K562 (cell line): ENCODE results near the gene SYNJ2. TPM values are rescaled to one million over a fixed set of nuclear protein-coding genes. Genes with fewer than 3 reads are reported as not detected.

ENCODE experiments used
- ATAC-seq: fragments of 200-7000 bp; cut with Tn5 transposase; 3 replicates; pipeline ENCODE4 v1.9.1; 2020; ENCODE audit warnings: moderate library complexity
- BruUV-seq: library from RNA; stranded (reverse); fragments of 400-500 nt; replicated peaks from 2 replicates; lab custom pipeline; 2021; lab: Mats Ljungman, UMichigan
- CTCF ChIA-PET: fragments of 300-600 bp; formaldehyde crosslinking; extraction: SDS; loops from one replicate; lab custom pipeline; 2021; ENCODE audit warnings: low intra/inter-chr PET ratio; lab: Yijun Ruan, JAX
- POLR2A ChIA-PET: fragments of 300-600, 350-650 bp; sonication (Branson Sonifier 250); formaldehyde crosslinking; extraction: SDS; loops from one replicate; lab custom pipeline; 2021; ENCODE audit warnings: antibody characterized with exemption, inconsistent platforms; lab: Yijun Ruan, JAX
- DNase-seq, 4 experiments: peaks; one replicate each; pipeline versions ENCODE4 v3.0.0 to v3.0.0-alpha.2; 2011 to 2018; ENCODE audit warnings: low spot score in 3 of 4, mixed read lengths in 3 of 4; ENCODE audit errors: extremely low read depth in 1 of 4
- FAIRE-seq: peaks from 2 replicates; lab custom pipeline; 2011; peaks lifted over from hg19 to GRCh38; lab: Jason Lieb, UNC
- H2AFZ ChIP-seq: 2 replicates; pipeline ENCODE4 v1.6.0; 2011; ENCODE audit warnings: low read depth, low read length, control low read depth, inconsistent platforms
- H3K27ac ChIP-seq: fragments of 200-600 bp; 3 replicates; pipeline ENCODE4 v1.8.0; 2011; ENCODE audit warnings: low read depth, mild to moderate bottlenecking, control low read depth, inconsistent platforms, low read length, moderate library complexity, mixed read lengths; ENCODE audit errors: extremely low read depth
- H3K27me3 ChIP-seq, 2 experiments: fragments of 300-600 bp in 1 of 2; 2 replicates in 1 of 2; 3 replicates in 1 of 2; pipeline versions ENCODE4 v1.6.0 to v1.8.0; 2011; ENCODE audit warnings: inconsistent platforms in 2 of 2, low read length in 2 of 2, mild to moderate bottlenecking in 1 of 2, mixed read lengths in 1 of 2, moderate library complexity in 1 of 2; ENCODE audit not compliant: control insufficient read depth in 2 of 2, insufficient read depth in 2 of 2
- H3K36me3 ChIP-seq: fragments of 300-600 bp; 3 replicates; pipeline ENCODE4 v1.8.0; 2011; ENCODE audit warnings: mild to moderate bottlenecking, low read length, inconsistent platforms; ENCODE audit not compliant: control insufficient read depth, insufficient read depth
- H3K4me1 ChIP-seq, 2 experiments: fragments of 200-600 bp in 1 of 2; replicated peaks in 1 of 2; 2 replicates in 1 of 2; 3 replicates in 1 of 2; pipeline versions ENCODE4 v1.5.1 to v1.8.0; 2011; ENCODE audit warnings: inconsistent platforms in 2 of 2, low read length in 2 of 2, mild to moderate bottlenecking in 1 of 2, mixed read lengths in 1 of 2, moderate library complexity in 1 of 2; ENCODE audit not compliant: control insufficient read depth in 2 of 2, insufficient read depth in 2 of 2
- H3K4me2 ChIP-seq: 2 replicates; pipeline ENCODE4 v1.6.1; 2011; ENCODE audit warnings: low read length, control low read depth, inconsistent platforms, mixed read lengths; ENCODE audit not compliant: insufficient read depth
- H3K4me3 ChIP-seq: fragments of 200-600 bp; sonication (generic), shearing (Covaris generic); 2 replicates; pipeline ENCODE4 v1.5.1; 2016; ENCODE audit warnings: control low read depth, inconsistent platforms
- H3K79me2 ChIP-seq: fragments of 200-600 bp; 3 replicates; pipeline ENCODE4 v1.8.0; 2011; ENCODE audit warnings: low read length, inconsistent platforms; ENCODE audit not compliant: control insufficient read depth, insufficient read depth
- H3K9ac ChIP-seq, 2 experiments: 2 replicates each; pipeline versions ENCODE4 v1.6.0 to v1.6.1; 2011; ENCODE audit warnings: low read depth in 2 of 2, low read length in 2 of 2, control low read depth in 1 of 2, inconsistent platforms in 1 of 2, mild to moderate bottlenecking in 1 of 2, mixed read lengths in 1 of 2; ENCODE audit not compliant: insufficient read depth in 1 of 2
- H3K9me1 ChIP-seq: one replicate; pipeline ENCODE4 v1.6.0; 2011; ENCODE audit warnings: inconsistent platforms, mild to moderate bottlenecking, low read length, moderate library complexity; ENCODE audit not compliant: control insufficient read depth, insufficient read depth
- H3K9me3 ChIP-seq: replicated peaks from 2 replicates; pipeline ENCODE4 v1.5.1; 2011; ENCODE audit warnings: low read depth, low read length, inconsistent platforms; ENCODE audit not compliant: control insufficient read depth, insufficient read depth
- H4K20me1 ChIP-seq: replicated peaks from 2 replicates; pipeline ENCODE4 v1.6.1; 2011; ENCODE audit warnings: low read length, inconsistent platforms, mixed read lengths; ENCODE audit not compliant: control insufficient read depth, insufficient read depth
- HDAC2 ChIP-seq: fragments of 450-650 bp; IDR thresholded peaks from 2 replicates; pipeline ENCODE4 v1.6.1; 2016; ENCODE audit warnings: mild to moderate bottlenecking
- MTA1 ChIP-seq: fragments of 450-650 bp; IDR thresholded peaks from 2 replicates; pipeline ENCODE4 v1.6.1; 2017; ENCODE audit warnings: borderline replicate concordance
- WGBS: fragments of 100-300 bp; shearing (Covaris generic); methylation state at CpG from one replicate; pipeline ENCODE4 v1.1.6; 2016; ENCODE audit warnings: low coverage, mixed read lengths; ENCODE audit not compliant: insufficient coverage; ENCODE audit errors: missing lambda C conversion rate; 5-methylcytosine and 5-hydroxymethylcytosine counted together
- in situ Hi-C: fragments of 300-500 bp; cut with MboI; formaldehyde crosslinking; loops from 4 replicates; pipeline ENCODE4 v1.15.0; 2018; ENCODE audit warnings: inconsistent platforms, mixed read lengths
- intact Hi-C: fragments of 100-400 bp; cut with micrococcal nuclease; formaldehyde crosslinking; loops from 2 replicates; pipeline ENCODE4 v1.14.2; 2022
- polyA plus RNA-seq, 8 experiments: library from polyadenylated mRNA; depleted of rRNA in 4 of 8; stranded (reverse) in 5 of 8; unstranded in 3 of 8; fragments of >200 nt; fragmentation: Nextera tagmentation in 2 of 8; fragmentation: Illumina TruSeq in 1 of 8; extraction: Ambion mirVana in 2 of 8; extraction: Trizol in 1 of 8; gene quantifications; 2 replicates each; pipeline versions ENCODE4 v1.2.1 to v1.2.3, GENCODE V29; 2011 to 2014; ENCODE audit warnings: inconsistent platforms in 1 of 8, missing spikeins in 1 of 8
- total RNA-seq, 7 experiments: library from RNA; depleted of rRNA in 6 of 7; stranded (reverse); fragments of >200 nt in 6 of 7; fragmentation: Illumina TruSeq in 2 of 7; extraction: Trizol in 2 of 7; gene quantifications; 2 replicates each; pipeline versions ENCODE4 v1.2.1 to v1.2.3, GENCODE V29; 2011 to 2021; ENCODE audit warnings: low replicate concordance in 1 of 7
- TF ChIP-seq, protein P1 (sequence below), 3 experiments: fragments of 200-800 bp in 1 of 3; sonication (Bioruptor generic) in 1 of 3; sonication (generic) in 1 of 3; formaldehyde crosslinking in 1 of 3; IDR thresholded peaks; 2 replicates each; pipeline versions ENCODE4 v1.6.1 to v1.8.0; 2016 to 2022; ENCODE audit warnings: mild to moderate bottlenecking in 2 of 3, missing compliant biosample characterization in 2 of 3, missing genetic modification characterization in 2 of 3, missing genetic modification reagents in 1 of 3

Gene SYNJ2
- total and polyA plus RNA-seq, 9 of the 15 experiments (the other 6 are each of a cell fraction or from before 2014, with no cell fraction given) = 3.0 to 27.7 (median 17.8) TPM

DNA sequence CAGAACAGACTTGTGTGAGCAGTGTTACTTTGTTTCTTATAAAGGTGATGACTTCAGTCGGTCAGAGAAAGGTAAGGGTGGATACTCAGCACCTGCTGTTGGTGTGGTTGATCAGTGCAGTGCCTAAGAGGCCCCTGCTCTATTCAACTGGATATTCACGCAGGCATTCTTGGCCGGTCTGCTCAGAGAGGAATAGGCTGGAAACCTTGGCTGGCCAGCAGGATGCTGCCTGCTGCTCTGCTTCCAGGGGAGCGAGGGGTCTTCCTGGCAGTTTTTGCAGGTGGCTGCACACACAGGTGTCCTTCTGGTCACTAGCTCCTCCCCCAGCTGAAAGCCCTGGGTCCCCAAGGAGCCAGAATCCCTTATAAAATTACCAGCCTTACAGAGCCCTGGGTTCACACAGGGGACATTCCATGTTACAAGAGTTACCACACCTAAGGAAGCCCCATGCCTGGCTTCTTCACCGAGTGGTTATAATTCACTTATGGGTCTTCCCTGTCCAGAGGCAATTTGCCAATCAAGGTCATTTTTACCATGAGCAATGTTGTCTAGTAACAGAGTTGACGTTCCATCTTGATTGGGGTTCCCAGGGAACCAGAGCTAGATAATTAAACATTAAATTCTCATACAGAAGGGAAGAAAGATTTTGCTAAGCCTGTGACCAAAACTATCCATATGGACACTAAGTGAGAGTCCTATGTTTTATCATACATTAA lies 16.4 kb downstream of the SYNJ2 start:
- no TSS peak for BruUV-seq
- Histone ChIP-seq H3K9me3 (no peaks in the 10 kb centered on the region), H3K9me1 (peaks cover 9% of the 10 kb centered on the region), H3K36me3 (peaks cover 7% of the 10 kb centered on the region; the same call in 1 of the 3 replicates), H3K79me2 (peaks cover 56% of the 10 kb centered on the region), H3K4me3 (no peak overlapping the region), H2AFZ (no peak overlapping the region), H3K9ac (no peak overlapping the region), H4K20me1 (peaks cover 10% of the 10 kb centered on the region), H3K4me1 (peaks cover 16 to 35% of the 10 kb centered on the region in 2 experiments), H3K27ac (no peak overlapping the region), H3K4me2 (no peak overlapping the region), H3K27me3 (no peaks in the 10 kb centered on the region)
- ChIA-PET CTCF (no interaction called here), POLR2A (interaction anchor here (0.9 to 2.2 kb wide), 4 partner anchors 11 to 24 kb away, joined by 3 to 7 read pairs (median 4); no protein-coding TSS in a partner anchor)
- in situ Hi-C loops = no loop called here
- intact Hi-C loops = no loop called here
- WGBS = 72% methylated on average over 6 of the region's 6 CpGs
- no peak for DNase-seq
- no peak for FAIRE-seq
- ATAC-seq = no peak
- TF ChIP-seq, protein P1, sequence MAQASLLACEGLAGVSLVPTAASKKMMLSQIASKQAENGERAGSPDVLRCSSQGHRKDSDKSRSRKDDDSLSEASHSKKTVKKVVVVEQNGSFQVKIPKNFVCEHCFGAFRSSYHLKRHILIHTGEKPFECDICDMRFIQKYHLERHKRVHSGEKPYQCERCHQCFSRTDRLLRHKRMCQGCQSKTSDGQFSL (CRISPR knock-in tag; IDR thresholded peaks at IDR 0.05) = no peak
- TF ChIP-seq, protein P1 (tag; IDR thresholded peaks at IDR 0.05) = no peak
- TF ChIP-seq MTA1 = no peak
- no peak for TF ChIP-seq HDAC2
